CD4-positive, alpha-beta T cell treated with Interleukin-17A for 4 hours (primary cell): ENCODE results near the gene TM9SF4.
"Not testable (repeated sequence)": the region's sequence is repeated elsewhere in the genome, so short reads cannot be mapped to it uniquely, and the experiment has no call there.

Source experiments
- DNase-seq: peaks from one replicate; pipeline ENCODE4 v3.0.0-alpha.2; 2020; ENCODE audit warnings: mixed read lengths

The TM9SF4 gene

DNA sequence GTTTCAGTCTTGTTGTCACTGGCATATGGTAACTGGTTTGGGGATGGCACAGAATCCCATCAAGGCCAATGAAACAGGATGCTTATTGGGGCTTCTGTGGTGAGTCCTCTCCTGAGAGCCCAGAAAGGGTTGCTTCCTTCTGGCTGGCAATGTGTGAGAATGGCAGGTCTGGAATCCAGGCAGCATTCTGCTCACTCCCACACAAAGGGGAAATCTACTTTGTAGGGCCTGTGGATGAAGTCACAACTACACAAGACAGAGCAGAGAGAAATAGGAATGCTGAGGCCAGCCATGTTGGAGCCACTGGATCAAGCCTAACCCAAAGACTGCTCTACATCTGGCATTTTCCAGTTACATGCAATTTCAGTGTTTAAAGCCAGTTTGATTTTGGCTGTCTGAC is 82.4 kb downstream of the TM9SF4 start:
- no peak for DNase-seq

DNA sequence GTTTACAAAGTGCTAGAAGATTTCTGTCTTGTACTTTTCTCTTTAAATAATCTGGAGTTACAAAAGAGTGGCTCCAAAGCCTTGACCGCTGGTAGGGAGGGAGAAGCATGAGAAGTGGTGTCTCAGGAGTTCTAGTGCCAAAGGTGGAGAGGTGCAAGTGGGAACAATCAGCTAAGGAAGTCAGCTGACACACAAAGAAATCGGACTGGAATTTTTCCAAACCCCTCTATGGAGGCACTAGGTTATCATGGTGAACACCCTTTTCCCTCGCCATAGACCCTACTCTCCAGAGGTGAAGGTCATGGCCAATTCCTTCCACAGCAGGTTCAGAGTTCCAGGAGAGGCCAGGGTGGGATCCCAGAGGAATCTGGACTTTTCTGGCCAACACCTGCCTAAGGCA is 83.2 kb downstream of the TM9SF4 start:
- DNase-seq = no peak

DNA sequence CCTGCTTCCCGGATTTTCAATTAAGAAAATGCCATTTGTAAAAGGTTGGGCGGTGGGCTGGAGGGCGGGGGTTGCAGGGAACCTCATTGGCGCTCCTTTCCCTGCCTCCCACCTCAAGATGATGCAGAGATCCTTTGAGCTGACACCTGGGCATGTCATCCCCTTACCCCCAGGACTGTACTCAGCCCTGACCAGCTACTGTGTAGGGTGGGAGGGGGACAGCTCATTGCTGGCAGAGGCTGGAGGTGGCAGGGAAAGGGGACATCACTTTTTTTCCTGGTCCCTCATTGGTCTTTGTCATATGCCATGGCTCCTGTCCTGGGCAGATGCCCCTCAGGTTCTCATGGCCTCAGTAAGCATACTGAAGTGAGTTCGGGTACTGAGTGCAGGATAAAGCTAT is 83.8 kb downstream of the TM9SF4 start:
- not testable (repeated sequence) for DNase-seq

DNA sequence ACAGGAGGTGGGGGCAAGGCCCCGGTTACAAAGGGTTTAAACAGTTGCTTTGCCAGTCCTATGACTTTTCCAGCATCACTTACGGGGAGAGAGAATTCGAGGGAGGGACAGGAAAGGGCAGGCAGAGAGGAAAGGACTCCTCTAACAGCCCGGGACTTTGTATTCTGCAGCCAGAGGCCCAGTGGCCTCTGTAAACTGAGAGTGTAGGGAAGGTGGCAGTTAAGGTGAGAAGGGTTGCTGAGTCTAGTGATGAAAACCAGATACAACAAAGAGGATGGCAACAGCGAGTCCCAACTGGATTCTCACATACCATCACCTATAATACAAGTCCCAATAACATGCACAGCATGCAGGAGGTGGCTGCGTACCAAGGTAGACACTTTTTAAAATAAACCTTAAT is 84.5 kb downstream of the TM9SF4 start:
- DNase-seq = no peak

DNA sequence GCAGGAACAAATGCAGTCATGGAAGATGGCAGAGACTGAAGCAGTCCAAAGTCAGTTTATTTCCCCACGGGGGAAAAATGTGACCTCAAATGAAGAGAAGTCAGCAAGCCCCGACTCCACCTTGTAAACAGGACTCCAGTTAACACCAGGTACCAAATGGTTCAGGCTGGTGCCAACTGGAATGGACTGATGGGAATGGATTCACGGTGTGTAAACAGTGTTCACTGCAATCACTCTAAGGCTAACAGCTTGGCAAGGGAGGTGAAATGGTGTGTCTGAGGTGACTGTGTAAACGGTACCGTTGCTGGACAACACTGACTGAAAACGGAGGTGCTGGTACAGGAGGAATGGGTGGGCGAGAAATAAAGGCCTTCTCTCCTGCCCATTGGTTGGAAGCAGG is 86.1 kb downstream of the TM9SF4 start:
- no peak for DNase-seq

DNA sequence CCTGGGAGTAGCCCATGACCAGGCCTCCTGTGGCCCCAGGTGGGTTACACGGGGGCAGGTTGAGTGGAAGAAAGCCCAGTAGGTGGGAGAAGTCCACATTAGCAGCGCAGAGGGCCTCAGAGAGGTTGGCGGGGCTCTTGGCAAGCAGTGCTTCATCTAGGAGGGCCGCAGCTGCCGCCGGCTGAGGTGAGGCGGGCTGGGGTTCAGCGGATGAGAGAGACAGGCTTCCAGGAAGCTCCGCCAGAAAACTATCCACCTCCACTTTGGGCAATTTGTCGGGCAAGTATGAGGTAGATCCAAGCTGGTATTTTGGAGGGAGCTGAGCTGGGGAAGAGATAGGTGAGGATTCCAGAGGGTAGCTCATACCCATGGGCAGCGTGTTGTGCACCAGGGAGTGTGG is 87.1 kb downstream of the TM9SF4 start:
- not testable (repeated sequence) for DNase-seq

DNA sequence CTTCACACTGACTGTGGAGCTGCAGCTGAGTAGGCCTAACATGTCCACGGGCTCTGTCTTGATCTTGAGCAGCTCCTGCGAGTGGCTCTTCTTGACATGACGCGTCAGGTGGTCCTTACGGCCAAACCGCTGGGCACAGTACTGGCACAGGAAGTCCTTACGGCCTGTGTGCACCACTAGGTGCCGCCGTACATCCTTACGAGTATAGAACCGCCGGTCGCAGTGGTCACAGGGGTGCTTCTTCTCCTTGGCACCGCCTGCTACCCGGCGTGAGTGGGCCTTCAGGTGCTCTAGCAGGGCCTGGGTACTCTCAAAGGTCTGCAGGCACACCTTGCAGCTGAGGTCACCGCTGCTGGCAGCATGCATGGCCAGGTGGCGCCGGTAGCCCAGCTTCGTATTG is 87.6 kb downstream of the TM9SF4 start:
- not testable (repeated sequence) for DNase-seq

DNA sequence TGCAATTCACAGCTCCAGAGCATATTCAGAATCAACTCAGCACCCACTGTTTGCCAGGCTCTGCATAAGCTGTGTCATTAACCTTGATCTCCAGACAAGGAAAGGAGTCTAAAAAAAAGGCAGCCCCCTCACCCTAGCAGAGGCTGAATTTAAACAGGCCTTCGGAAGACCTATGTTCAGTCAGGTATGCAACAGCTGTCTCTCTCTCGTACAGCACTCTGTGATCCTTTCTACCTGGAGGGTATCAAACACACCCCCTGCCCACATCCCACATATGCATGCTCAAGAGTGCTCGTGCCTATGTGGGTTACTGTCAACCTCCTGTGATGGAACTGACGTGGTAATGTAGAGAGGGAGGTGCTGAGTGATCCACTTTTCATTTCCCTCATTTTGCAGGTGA is 89.5 kb downstream of the TM9SF4 start:
- no peak for DNase-seq

DNA sequence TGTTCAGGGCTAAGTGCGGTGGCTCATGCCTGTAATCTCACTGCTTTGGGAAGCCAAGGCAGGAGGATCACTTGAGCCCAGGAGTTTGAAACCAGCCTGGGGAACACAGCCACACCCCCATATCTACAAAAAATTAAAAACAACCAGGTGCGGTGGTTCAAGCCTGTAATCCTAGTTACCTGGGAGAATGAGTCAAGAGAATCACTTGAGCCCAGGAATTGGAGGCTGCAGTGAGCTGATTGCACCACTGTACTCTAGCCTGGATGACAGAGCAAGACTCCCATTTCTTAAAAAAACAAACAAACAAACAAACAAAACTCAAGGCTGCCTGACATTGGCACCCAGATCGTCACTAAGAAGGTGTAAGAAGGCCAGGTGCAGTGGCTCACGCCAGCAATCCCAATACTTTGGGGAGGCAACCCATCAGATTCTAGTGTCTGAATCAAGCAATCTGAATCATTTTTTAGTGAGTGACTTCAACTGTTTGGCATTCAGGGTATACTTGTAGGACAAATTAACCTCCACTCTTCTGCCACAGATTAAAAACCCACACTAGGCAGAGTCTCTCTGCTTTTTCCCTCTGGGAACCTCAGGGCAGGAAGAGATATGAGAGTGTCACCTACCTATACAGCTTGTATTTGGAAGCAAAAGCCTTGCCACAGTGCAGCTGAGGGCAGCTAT is 91.9 kb downstream of the TM9SF4 start:
- no peak for DNase-seq

DNA sequence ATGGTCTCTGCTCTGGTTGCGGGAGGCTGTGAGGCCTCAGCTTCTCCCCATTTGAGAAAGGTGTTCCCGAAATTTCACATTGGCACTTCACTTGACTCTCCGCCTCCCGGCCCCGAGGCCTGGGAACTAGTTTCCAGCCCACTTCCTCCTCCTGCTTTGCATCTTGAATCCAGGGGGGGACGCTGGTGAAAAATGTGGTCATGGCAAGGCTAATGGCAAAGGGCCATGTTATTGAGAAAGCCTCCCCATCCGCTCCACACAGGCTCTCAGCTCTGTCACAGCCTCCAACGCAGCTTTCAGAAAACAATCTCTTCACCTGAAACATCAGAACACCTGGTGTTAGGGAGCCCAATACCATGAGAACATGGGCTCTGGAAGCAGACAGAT is 92.5 kb downstream of the TM9SF4 start:
- no peak for DNase-seq

DNA sequence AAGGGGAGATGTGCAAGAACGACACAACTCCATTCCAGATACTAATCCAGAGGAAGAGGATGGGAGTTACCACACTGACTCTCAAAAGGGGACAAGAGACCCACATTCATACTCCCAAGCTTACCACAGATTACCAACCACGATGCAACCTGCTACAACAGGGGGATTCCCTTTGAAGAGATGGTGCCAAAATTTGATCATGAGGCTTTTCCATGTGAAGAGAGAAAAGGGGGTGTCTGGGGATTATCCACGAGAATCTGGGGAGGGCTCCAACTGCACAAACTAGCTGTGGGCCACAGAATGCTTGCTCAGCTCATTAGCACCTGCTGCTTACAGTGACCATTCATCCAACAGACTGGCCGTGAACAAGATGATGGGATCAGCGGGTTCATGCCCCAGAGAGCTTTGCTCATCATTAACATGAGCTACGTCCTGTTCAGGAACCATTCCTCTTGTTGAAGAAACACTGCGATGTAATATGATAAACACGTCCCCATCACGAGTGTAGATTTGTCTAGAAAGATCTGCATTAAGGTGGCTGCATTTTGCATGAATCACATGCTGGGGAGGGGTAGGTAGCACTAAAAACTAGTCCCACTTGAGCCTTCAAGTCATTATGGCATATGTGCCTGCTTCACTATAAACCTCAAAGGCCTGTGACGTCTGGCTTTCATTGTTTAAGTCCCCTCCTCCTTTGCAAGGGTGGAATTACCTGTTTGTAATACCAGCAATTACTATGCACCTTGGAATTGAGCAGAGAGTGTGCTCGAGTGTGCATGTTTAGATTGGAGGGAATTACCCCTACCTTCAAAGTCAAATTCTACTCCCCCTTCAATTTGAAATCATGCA is 94.1 kb downstream of the TM9SF4 start:
- no peak for DNase-seq

DNA sequence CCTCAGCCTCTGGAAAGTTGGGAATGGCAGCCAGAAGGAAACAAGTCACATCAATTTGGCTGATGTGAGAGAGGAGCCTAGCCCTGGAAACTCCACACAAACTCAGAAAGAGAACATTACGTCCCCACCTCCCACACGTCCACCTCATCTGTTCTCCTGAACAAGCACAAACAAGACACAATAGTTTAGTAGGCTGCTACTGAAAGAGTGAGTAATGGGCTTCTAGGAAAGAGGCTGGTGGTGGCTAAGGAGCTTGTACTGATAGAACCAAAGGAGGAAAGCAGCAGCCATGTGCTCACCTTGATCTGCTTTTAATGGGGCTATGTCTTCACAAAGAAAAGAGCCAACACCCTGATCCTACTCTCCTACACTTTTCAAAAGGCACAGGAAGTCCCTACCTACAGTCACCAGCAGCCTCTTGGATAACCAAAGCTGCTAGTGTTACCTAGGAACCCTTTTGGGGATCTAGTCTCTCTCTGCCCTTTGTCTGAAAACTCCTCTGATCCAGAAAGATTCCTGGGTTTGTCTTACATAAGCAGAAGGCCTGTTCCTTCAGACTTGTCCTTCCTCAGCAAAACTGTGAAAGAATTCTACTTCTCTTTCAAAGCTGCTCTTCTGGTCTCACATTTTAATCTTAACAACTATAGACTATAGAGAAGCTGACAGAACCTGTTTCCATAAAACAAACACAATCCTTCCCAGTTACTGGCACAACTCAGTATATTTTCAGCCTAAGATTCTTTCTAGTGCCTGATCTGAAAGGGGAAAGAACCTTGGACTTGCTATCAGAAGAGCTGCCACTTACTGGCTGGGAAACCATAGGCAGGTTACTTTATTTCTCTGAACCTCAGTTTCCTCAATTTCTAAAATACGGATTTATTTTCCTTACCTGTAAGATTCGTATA is 94.9 kb downstream of the TM9SF4 start:
- DNase-seq = no peak

DNA sequence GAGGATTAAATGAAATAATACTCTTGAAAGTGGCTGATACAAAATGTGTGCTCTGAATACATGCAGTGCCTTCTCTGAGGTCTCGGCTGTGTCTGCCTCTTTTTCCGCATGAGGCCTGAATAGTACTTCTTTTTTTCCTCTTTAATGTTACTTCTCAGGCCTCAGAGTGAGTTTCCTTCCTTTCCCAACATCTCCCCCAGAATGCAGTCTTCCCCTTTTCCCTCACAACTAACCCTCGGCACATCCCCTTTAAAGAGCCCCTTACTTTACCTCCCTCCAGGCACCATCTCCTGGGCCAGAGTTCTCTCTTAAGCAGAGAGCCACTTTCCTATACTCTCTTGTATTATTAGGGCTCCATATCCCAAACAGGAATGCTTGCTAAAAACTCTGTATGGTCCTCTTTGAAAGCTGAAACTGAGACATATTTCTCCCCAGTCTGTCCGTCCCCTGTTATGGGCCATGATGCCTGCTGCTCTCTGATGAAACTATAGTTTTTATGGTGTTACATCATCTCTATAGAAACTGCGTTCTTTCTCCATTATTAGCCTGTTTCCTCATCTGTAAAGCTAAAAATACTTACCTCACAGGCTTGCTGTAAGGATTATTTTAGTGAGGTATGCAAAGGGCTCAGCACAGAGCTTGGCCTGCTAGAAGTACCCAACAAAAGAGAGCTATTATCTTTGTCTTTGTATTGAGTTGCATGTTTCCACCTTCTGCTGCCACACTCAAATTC is 95.8 kb downstream of the TM9SF4 start:
- no peak for DNase-seq

DNA sequence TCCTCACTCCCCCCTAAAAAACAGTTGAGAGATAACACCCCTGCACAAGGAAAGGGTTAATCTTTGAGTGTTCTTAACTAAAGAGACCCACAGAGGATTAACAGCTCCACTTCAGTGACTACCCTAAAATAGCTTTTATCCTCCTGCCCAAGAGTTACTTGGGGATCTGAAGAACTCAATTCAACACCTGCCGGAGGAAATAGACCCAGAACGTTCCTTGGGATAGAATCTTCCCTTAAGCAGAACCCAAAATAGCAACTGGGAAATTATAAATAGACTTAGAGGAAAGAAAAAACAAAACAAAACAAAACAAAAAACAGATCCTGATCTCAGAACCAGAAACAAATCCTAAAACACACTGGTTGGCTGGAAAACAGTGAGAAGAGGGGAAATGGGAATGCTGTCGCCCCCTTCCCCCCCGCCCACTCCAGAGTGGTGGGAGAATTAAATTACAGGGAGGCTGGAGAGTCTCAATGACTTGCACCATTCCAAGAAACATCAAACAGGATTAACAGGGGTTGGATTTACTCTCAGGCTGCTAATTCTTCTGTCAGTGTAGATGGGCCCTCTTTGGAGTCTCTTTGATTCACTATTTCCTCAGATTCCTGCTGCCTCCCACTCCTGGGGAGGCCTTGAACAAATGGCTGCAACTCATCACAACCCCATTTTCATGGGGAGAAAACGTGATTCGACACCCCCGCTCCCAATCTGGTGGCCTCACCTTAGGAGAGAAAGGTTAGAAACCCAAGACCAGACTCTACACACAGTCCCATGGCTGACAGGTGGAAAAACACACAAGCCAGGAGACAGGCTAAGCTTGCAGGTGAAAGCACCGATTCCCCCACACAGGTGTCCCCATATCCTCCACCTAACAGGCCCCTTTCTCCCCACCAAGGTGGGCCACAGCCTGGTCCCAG is 96.6 kb downstream of the TM9SF4 start:
- no peak for DNase-seq

DNA sequence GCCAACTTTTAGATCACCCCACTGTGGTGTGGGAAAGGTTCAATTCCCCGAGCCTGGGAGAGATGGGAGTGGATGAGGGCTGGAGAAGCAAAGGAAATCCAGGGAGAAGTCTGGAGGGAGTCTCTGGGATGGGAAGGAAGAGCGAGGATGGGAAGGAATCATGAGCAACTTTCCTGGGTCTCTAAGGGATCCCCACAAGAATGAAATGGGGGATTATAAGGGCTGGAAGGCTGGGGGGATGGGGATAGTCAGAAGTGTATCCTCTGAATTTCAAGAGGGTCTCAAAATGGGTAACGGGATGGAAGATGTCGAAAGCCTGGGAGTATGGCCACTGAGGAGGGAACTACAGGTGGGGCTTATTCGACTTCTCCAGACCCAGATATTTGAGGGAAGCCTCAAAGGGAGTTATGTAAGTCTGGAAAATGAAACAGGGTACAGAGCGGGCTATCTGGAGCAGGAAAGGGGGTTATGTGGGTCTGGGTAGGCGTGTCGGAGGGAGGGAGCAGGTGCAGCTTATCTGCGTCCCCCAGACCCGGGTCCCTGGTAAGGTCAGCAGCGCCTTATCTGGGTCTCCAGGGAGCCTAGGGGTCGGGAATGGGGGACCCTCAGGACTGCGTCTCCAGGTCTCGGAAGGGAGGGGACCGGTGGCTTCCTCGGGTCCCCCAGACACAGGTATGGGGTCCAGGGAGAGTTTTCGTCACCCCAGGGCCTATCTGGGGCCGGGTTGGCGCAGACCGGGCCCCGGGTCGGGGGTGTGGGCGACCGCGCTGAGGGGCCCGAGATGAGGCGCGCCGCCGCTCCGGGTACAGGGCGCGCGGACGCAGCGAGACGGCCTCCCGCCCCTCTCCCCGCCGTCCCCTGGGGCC is 97.5 kb downstream of the TM9SF4 start:
- peak; percentile 15 for DNase-seq

DNA sequence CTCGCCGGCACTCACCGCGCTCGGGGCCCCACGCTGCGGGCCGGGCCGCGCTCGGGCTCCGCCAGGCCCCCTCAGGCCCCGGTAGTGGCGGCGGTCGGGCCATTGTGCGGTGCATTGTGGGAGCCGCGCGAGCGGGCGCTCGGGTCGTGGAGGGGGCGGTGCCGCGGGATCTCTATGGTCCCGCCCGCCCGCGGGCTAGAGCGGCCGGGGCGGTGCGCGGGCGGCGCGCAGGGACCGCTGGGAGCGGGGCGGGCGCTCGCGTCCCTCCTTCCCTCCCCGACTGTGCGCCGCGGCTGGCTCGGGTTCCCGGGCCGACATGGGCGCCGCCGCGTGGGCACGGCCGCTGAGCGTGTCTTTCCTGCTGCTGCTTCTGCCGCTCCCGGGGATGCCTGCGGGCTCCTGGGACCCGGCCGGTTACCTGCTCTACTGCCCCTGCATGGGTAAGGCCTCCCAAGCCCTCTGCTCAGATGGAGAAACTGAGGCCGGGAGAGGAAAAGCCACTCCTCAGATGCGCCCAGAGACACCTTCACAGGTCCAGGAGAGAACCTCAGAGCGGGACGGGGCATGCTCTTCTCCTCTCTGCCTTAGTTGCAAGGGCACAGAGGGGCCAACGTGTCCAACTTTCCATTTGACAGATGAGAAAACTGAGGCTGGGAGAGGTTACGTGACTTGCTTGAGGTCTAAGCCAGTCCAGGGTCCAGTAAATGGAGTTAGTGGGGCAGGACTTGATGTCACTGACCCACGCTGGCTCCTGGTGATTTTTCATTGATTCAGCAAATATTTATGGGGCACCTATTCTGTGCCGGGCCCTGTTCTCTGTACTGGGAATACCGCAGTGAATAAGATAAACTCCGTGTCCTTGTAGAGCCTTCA is 98.3 kb downstream of the TM9SF4 start, which contains the start of the genes PLAGL2 and POFUT1:
Gene PLAGL2, minus strand, starts transcription at position 118 of the 873 bp plus-strand sequence. CDS start 5,565 bp downstream, outside the sequence.
Gene POFUT1, plus strand, starts transcription at position 255 of the 873 bp plus-strand sequence. Its CDS starts 62 bp downstream, at position 317.
- DNase-seq = peak; percentile 92

DNA sequence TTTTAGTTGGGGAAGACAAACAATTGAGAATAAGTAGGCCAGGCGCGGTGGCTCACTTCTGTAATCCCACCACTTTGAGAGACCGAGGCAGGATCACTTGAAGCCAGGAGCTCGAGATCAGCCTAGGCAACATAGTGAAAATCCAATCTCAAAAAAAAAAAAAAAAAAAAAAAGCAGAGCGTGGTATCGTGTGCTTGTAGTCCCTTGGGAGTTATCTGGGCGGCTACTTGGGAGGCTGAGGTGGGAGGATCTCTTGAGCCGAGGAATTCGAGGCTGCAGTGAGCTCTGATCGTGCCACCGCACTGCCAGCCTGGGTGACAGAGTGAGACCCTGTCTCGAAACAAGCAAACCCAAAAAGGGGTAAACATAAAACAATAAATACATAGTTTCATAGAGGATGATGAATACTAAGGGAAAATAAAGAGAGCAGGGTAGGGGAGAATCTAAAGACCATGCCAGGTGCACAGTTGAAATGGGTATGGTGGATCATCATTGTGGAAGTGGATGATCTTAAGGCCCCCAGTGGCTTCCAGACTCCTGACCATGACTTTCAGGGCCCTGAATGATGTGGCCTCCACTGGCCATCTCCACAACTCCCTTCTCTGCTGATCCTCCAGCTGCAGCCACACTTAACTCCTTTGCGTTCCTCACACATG is 99.1 kb downstream of the TM9SF4 start:
- no peak for DNase-seq

DNA sequence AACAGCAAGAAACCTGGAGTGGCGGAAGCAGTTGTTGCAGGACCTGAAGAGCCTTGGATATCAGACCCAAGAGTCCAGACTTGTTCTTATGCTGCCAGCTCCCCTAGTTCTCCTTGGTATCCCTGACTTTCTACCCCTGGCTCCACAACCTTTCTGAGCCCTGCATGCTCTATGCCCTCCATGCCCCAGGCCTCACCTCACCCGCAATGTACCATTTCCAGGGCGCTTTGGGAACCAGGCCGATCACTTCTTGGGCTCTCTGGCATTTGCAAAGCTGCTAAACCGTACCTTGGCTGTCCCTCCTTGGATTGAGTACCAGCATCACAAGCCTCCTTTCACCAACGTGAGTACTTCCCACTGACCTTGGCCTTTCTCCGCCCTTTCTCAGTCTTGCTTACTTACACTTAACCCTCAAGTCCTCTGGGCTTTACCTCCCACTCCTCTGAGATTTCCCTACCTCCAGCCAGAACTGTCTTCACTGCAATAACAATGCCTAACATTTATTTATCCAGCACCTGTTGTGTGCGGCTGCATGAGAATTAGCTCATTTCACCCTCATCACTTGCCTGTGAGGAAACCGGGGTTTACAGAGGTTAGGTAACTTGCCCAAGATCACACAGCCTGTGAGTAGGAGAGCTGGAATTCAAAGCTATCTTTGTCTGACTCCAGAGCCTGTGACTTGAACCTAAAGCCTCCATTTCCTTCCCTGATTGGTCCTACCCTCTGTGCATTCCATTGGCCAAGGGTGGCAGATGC is 100.5 kb downstream of the TM9SF4 start:
- DNase-seq = no peak
